Measurements from ENCODE around the gene CASS4.
A peak's percentile ranks its signal among the peaks of the same experiment; 100 is the strongest.

Gene CASS4

DNA sequence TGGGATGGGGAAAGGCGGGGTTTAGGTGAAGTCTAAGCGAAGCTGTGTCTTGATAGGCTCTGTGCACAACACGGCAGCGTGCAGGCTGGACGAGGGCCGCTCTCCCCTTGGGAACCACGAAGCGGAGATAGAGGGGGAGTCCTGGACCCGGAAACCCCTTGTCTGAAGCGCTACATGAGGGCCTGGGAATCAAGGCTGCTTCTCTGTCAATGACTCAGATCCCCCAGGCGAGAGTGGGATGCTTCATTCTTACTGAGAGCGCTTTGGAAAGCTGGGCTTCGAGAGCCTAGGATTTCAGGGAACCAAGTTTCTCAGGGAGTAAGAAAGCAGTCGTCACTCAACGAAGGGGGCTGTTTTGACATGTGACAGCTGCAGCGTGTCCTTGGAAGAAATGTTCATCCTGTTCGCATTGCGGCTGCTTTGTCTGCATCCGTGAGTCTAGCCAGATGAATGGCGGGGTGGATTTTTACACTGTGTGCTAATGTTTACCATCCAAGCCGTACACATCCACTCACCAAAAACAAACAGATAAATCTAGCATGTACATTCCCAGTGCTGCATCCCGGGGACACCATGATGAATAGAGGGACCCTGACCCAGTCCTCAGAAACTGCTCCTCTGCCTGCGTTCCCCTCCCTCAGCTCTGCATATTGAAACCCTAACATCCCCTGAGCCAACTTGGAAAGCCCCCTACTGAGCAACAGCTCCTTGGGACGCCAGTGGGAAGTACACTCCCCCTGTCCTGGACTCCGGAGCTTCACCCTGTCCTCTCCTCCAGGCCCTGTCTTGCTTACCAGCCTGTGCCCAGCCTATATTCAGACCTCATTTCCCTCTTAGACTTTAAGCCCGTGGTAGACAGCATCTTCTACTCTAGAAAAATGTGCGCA lies 31.8 kb downstream of the CASS4 start:
- DNase-seq (ENCODE audit: low read depth in 3 of 3): no peak

DNA sequence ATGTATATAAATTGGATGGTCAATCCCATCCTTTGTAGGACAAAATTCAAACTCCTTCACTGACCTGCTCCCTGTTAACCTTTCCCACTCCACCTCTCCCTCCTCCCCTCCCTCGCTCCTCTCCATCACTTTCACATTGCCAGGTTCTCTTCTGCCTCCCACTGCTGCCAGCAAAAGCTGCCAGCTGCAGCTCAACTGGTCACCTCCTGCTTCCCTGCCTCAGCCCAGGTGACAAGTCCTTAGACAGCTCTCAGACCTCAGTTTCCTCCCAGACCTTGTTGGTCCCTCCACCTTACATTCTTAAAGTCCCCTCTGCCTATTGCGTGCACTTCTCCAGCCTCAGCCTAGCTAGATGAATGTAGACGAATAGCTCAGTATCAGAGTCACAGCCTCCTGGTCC lies 33.1 kb downstream of the CASS4 start:
- DNase-seq (ENCODE audit: low read depth in 3 of 3): no peak

DNA sequence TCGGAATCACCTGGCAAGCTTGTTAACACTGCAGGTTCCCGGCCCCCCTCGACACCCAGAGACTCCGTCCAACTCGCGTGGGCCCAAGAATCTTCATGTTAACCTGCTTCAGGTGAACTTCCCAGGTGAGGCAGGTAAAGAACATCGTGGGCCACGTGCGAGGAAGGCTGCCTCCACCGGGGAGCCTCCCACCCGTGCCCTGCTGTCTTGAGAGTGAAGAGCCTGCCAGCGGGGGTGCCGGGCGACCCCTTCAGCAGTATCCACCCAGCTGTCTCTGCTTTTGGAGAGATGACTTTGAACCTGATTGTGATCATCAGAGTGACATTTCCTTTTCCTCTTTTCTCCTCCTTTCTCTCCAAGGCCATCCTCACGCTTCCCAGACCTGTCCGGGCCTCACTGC lies 33.5 kb downstream of the CASS4 start:
- no peak for DNase-seq (ENCODE audit: low read depth in 3 of 3)

GRCh38 chr20:56447227-56447626 lies 35.2 kb downstream of the CASS4 start:
- DNase-seq (ENCODE audit: low read depth in 3 of 3): no peak

- no peak for DNase-seq (ENCODE audit: low read depth in 3 of 3)
Measured at GRCh38 chr20:56449459-56449858, 37.4 kb downstream of the CASS4 start.

DNA sequence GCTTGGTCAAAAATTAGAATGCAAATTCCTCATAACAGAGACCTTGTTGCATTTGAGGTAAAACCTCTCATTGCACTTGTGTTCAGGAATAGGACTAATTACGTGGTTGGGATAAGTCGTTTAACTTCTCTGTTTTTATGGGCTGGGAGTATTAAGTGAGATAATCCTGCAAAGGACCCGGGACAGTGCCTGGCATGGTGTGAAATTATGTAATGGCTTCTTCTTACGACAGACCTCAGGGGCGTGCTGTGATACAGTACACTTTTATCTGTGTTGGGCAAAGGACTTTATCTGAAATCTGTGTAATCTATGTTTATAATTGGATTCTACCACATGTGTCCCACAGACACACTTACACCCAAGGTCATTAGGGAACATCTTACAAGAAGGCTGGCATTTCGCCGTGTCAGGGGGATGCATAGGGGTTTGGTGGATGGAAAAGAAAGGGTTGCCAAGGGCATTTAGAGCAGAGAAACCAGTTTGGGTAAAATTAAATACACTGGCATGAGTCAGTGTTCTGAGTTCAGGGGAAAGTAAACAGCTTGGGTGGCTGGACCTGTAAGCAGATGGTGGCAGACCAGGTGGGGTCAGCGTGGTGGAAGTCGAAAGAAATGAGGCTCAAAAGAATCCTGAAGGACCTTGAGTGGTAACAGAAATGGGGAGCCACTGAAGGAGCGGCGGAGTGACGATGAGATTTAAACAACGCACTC lies 39.2 kb downstream of the CASS4 start:
- DNase-seq (ENCODE audit: low read depth in 3 of 3): no peak

DNA sequence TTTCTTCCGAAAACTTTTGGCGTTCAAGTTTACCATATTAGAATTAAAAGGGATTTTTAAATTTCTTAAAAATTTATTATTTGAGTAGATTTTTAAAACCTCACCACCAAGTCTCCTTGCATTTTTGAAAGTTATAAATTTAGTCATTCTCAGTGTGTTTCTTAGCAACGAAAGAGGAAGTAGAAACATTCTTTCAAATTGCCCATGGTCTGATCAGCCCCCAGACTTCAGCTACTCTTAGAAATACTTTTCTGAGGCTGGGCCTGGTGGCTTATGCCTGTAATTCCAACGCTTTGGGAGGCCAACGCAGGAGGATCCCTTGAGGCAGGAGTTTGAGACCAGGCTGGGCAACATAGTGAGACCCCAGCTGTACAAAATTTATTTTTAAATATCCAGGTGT lies 41.3 kb downstream of the CASS4 start:
- DNase-seq (ENCODE audit: low read depth in 3 of 3): no peak

DNA sequence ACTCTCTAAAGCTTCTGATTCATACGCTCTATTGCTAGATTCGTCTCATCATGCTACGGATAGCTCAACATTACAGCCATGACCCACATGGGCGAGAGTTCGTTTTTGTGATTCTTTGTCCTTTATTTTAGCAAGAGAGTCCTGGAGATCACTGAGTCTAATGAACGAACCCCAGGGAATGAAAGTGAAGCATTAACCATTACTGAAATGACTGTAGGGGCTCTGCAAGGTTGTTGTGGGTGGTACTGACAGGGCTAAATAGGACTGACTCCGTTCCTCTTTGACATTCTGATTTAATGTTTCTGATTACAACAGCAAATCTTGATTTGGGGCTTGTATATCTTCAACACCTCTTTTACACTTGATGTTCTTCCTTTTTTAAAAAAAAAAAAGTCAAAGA lies 42.7 kb downstream of the CASS4 start:
- DNase-seq (ENCODE audit: low read depth in 3 of 3): no peak

GRCh38 chr20:56458206-56458821 lies 46.3 kb downstream of the CASS4 start:
- DNase-seq (ENCODE audit: low read depth in 3 of 3): no peak

GRCh38 chr20:56460459-56460858 lies 48.4 kb downstream of the CASS4 start:
- no peak for DNase-seq (ENCODE audit: low read depth in 3 of 3)

GRCh38 chr20:56461576-56461975 lies 49.5 kb downstream of the CASS4 start:
- no peak for DNase-seq (ENCODE audit: low read depth in 3 of 3)

GRCh38 chr20:56463428-56463827 lies 51.4 kb downstream of the CASS4 start:
- no peak for DNase-seq (ENCODE audit: low read depth in 3 of 3)

GRCh38 chr20:56465997-56466396 lies 53.9 kb downstream of the CASS4 start:
- no peak for DNase-seq (ENCODE audit: low read depth in 3 of 3)

GRCh38 chr20:56467968-56468315 lies 55.9 kb downstream of the CASS4 start:
- no peak for DNase-seq (ENCODE audit: low read depth in 3 of 3)

- peak; percentile 92 to 96 (median 94) for DNase-seq (ENCODE audit: low read depth in 3 of 3)
Measured at GRCh38 chr20:56468316-56469076, 56.4 kb downstream of the CASS4 start, which contains the start of gene RTF2. TSS of gene RTF2 (plus strand) at chr20:56468627. CDS start at chr20:56468698, 71 bp downstream.

DNA sequence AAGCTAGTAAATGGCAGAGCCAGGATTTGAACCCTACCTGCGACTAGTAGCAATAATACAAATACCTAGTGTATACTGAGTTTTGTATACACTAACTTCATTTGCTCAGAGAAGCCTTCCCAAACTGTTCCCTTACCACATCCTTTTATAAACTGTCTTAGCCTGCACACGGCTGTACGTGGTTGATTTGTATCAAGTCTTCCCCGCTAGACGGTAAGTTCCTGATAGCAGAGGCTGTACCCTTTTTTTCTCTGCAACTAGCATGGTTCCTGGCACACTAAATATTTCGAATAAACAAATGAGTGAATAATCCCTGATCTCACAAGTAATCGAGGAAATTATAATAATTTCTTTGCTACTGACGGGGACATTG lies 57.0 kb downstream of the CASS4 start:
- no peak for DNase-seq (ENCODE audit: low read depth in 3 of 3)

DNA sequence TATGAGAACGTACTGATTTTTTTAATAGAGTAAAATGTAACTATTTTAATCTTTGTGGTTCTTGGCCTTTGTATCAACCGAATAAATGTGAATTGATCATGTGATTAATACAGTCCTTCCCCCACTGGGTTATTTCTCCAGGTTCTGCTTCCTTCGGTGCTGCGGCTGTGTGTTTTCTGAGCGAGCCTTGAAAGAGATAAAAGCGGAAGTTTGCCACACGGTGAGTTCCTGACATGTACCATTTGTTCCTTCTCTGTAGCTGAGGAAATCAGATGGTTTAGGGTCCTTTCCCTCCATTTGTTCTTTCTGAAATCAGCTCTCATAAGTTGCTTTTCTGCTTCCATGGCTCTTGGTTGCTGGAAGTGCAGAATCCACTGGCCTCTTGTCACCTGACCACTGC lies 71.9 kb downstream of the CASS4 start:
- DNase-seq (ENCODE audit: low read depth in 3 of 3): no peak

DNA sequence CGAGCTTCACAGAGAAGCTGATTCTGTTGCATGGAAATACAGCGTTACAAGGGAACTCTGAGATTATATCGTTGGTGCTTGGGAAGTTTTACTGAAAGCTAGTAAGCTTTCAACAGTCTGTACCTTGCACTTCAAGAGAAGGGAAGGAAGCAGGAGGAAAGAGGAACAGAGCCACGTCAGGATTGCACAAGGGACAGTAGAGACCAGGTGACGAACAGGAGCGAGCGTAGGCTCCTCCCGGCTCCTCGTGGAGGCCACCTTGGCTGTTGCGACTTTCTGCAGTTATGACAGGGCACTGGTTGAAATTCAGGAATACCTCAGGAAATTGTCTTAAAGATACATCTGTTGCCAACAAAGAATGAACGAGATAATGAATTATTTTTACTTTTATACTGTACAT lies 75.2 kb downstream of the CASS4 start:
- no peak for DNase-seq (ENCODE audit: low read depth in 3 of 3)

DNA sequence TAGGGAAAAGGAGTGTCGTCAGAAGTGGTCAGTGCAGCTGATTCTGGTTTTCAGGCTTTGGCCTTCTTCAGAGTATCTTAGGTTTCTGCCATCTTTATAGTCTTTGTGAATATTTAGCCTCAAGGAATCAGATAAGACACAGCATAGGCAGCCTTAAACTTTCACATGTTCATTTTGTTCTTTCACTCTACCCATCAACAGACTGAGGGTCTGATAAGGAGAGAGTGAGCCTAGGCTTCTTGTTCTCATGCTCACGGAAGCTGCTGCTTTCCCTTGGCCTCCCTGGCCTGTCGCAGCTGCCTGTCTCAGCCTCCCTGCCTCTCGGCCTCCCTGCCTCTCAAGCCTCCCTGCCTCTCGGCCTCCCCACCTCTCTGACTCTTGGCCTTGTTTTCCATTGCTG lies 76.5 kb downstream of the CASS4 start:
- DNase-seq (ENCODE audit: low read depth in 3 of 3): no peak

GRCh38 chr20:56501116-56501515 lies 89.1 kb downstream of the CASS4 start:
- no peak for DNase-seq (ENCODE audit: low read depth in 3 of 3)

GRCh38 chr20:56503916-56504315 lies 91.9 kb downstream of the CASS4 start:
- no peak for DNase-seq (ENCODE audit: low read depth in 3 of 3)

DNA sequence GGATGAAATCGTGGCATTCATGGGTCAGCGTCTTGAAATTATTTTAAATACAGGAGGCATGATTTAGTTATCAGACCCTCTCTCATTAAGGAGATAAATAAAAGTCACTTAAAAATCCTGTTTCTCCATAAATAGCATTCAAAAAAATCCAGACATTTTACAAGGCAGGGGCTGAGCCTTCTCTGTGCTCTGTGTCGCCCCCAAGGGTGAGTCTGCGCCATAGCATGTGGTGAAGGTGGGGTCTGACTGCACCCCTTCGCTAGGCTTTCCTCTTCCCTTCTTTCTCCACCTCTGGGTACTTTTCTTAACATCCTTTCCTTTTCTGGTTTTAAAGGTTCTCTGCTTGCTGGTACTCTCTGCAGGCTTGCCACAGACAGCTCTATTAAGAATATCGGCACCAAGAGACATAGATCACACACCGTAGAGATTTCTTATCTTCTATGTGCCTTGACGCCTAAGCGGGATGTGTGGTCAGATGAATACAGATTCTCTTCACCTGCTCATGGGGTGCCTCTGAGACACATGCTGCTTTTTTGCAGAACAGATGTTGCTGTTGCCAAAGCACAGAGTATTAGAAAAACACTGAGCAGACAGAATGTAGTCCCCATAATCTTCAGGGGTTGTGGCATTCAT lies 92.4 kb downstream of the CASS4 start:
- peak in 1 of 3 experiments; percentile 9 for DNase-seq (ENCODE audit: low read depth in 3 of 3)

Data from stimulated activated CD4-positive, alpha-beta T cell treated with anti-CD3 and anti-CD28 coated beads, TNF-alpha, amount 100 ng/mL, for 24 hours (primary cell).